ENCODE data around the gene AGRN.

GRCh38 chr1:984476-984814 lies 35.5 kb upstream of the AGRN start:
- TF ChIP-seq CTCF (IDR thresholded peaks at IDR 0.05) (no peak), EP300 (IDR thresholded peaks at IDR 0.05) (no peak), POLR2A (IDR thresholded peaks at IDR 0.05) (no peak), POLR2AphosphoS5 (IDR thresholded peaks at IDR 0.05) (no peak)
